ENCODE data around the gene MAGI1. TPM values are rescaled to one million over a fixed set of nuclear protein-coding genes. Genes with fewer than 3 reads are reported as not detected.

Gene MAGI1
- polyA plus RNA-seq, 3 donors, result not detected

DNA sequence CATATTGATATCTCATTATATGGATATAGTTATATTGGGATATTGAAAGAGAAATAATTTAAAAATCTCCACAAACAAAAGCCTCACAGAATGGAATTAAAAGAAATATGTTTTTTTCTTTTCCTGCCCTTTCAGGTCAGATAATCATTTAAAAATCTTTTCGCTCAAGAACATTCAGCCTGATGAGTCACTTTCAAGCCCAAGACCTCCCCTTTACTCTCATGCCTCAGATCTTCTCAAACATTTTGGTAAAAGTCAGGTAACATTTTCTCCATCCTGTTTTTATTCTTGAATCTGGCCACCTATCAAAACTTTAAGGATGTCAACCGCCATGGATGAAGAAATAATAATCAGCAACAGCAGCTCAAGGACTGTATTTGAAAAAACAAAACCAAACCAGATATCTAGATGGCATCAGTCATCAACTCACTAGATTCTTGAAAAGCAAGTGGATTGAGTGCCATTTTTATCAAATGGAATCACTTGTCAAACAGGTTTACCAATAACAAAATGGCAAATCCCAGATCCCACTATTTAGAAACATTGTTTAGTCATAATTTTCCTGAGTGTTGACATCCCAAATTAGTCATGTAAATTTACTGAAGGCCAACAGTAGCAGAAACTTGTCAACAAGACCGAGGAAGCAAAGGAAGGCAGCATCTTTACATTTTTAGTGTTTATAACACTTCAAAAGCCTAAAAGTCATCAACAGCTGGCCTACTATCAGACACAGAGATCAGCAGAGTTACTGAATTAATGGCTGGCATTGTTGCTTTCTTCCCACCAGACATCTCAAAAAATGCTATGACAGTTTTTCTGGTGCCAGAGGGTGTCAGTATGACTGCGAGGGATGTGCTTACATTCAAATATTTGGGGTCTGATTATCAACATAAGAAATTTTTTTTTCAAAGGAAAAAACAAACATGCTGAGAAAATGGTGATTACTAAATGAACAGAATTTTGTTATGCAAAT is 444.7 kb downstream of the MAGI1 start:
- H3K4me3 Mint-ChIP-seq, result no peak overlapping the region
- Histone ChIP-seq H3K4me3 (replicated peaks in 1 of 3; ENCODE audit: low read depth in 2 of 3, low read length in 3 of 3) (no peak overlapping the region), H3K9ac (ENCODE audit: insufficient read depth, low read length, poor library complexity, severe bottlenecking) (no peak overlapping the region), H3K36me3 (replicated peaks in 1 of 2; ENCODE audit: control insufficient read depth in 1 of 2, insufficient read depth in 2 of 2, low read length in 2 of 2) (no peaks in the 10 kb centered on the region), H3K27ac (ENCODE audit: low read depth in 1 of 2, low read length in 2 of 2) (no peak overlapping the region), H3K9me3 (replicated peaks in 1 of 2; ENCODE audit: control insufficient read depth in 1 of 2, insufficient read depth in 1 of 2, low read length in 2 of 2) (no peaks in the 10 kb centered on the region), H4K20me1 (ENCODE audit: insufficient read depth, low read length) (no peaks in the 10 kb centered on the region), H3K79me2 (ENCODE audit: insufficient read depth, low read length) (no peaks in the 10 kb centered on the region), H2AFZ (ENCODE audit: insufficient read depth, low read depth, low read length, poor library complexity, severe bottlenecking) (no peak overlapping the region), H3K4me2 (replicated peaks; ENCODE audit: extremely low read depth, low read length, poor library complexity, severe bottlenecking) (no peak overlapping the region), H3K4me1 (ENCODE audit: control insufficient read depth in 1 of 2, insufficient read depth in 2 of 2, low read length in 2 of 2) (no peaks in the 10 kb centered on the region), H3K27me3 (ENCODE audit: control insufficient read depth in 2 of 2, insufficient read depth in 2 of 2, low read length in 2 of 2) (peaks cover 9 to 21% of the 10 kb centered on the region in 2 donors)
- H3K9me3 Mint-ChIP-seq, result peaks cover 0 to 9% (median 4%) of the 10 kb centered on the region in 7 donors
- intact Hi-C loops (cut with micrococcal nuclease), result no loop called here
- no peak overlapping the region for H3K27ac Mint-ChIP-seq
- H3K4me1 Mint-ChIP-seq, result no peaks in the 10 kb centered on the region
- H3K27me3 Mint-ChIP-seq (ENCODE audit: low read depth in 3 of 3), result peaks cover 17 to 28% (median 26%) of the 10 kb centered on the region in 3 donors
- TF ChIP-seq, protein P1, sequence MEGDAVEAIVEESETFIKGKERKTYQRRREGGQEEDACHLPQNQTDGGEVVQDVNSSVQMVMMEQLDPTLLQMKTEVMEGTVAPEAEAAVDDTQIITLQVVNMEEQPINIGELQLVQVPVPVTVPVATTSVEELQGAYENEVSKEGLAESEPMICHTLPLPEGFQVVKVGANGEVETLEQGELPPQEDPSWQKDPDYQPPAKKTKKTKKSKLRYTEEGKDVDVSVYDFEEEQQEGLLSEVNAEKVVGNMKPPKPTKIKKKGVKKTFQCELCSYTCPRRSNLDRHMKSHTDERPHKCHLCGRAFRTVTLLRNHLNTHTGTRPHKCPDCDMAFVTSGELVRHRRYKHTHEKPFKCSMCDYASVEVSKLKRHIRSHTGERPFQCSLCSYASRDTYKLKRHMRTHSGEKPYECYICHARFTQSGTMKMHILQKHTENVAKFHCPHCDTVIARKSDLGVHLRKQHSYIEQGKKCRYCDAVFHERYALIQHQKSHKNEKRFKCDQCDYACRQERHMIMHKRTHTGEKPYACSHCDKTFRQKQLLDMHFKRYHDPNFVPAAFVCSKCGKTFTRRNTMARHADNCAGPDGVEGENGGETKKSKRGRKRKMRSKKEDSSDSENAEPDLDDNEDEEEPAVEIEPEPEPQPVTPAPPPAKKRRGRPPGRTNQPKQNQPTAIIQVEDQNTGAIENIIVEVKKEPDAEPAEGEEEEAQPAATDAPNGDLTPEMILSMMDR (IDR thresholded peaks at IDR 0.05), result no peak
- DNase-seq, result no peak
- WGBS (ENCODE audit: insufficient coverage), result 60% methylated on average over 1 of the region's 4 CpGs
- H3K36me3 Mint-ChIP-seq, result no peaks in the 10 kb centered on the region

DNA sequence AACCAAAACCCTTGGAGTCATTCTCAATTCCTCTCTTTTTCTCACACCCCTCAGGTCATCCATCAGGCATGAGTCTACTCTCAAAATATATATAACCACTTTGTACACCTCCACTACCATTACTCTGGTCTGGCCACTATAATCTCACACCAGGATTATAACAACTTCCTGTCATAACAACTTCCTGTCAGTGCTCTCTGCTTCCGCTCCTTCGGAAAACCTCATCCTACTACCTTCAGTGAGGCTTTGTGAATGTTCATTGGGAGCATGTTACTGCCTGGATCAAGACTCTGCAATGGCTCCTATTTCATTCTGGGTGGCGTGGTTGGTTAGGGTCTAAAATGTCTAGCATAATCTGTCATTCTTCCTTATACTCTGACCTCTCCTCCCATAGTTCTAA is 447.4 kb downstream of the MAGI1 start:
- intact Hi-C loops (cut with micrococcal nuclease), result no loop called here
- Histone ChIP-seq H3K4me2 (replicated peaks; ENCODE audit: extremely low read depth, low read length, poor library complexity, severe bottlenecking) (no peak overlapping the region), H3K9ac (ENCODE audit: insufficient read depth, low read length, poor library complexity, severe bottlenecking) (no peak overlapping the region), H3K79me2 (ENCODE audit: insufficient read depth, low read length) (no peaks in the 10 kb centered on the region), H3K4me1 (ENCODE audit: control insufficient read depth in 1 of 2, insufficient read depth in 2 of 2, low read length in 2 of 2) (no peaks in the 10 kb centered on the region), H4K20me1 (ENCODE audit: insufficient read depth, low read length) (no peaks in the 10 kb centered on the region), H3K27ac (ENCODE audit: low read depth in 1 of 2, low read length in 2 of 2) (no peak overlapping the region), H3K9me3 (replicated peaks in 1 of 2; ENCODE audit: control insufficient read depth in 1 of 2, insufficient read depth in 1 of 2, low read length in 2 of 2) (no peaks in the 10 kb centered on the region), H3K27me3 (ENCODE audit: control insufficient read depth in 2 of 2, insufficient read depth in 2 of 2, low read length in 2 of 2) (peaks cover 0 to 2% of the 10 kb centered on the region in 2 donors), H3K36me3 (replicated peaks in 1 of 2; ENCODE audit: control insufficient read depth in 1 of 2, insufficient read depth in 2 of 2, low read length in 2 of 2) (no peaks in the 10 kb centered on the region), H3K4me3 (replicated peaks in 1 of 3; ENCODE audit: low read depth in 2 of 3, low read length in 3 of 3) (no peak overlapping the region), H2AFZ (ENCODE audit: insufficient read depth, low read depth, low read length, poor library complexity, severe bottlenecking) (no peak overlapping the region)
- H3K4me1 Mint-ChIP-seq, result no peaks in the 10 kb centered on the region
- H3K27me3 Mint-ChIP-seq (ENCODE audit: low read depth in 3 of 3), result peaks cover 3 to 7% (median 3%) of the 10 kb centered on the region in 3 donors
- H3K36me3 Mint-ChIP-seq, result no peaks in the 10 kb centered on the region
- TF ChIP-seq, protein P1 (IDR thresholded peaks at IDR 0.05), result no peak
- no peak overlapping the region for H3K27ac Mint-ChIP-seq
- H3K4me3 Mint-ChIP-seq, result no peak overlapping the region
- H3K9me3 Mint-ChIP-seq, result peaks cover 0 to 2% (median 0%) of the 10 kb centered on the region in 7 donors
- WGBS (ENCODE audit: insufficient coverage), result no CpG with 5 or more reads among the region's 3 CpGs
- DNase-seq, result no peak

All from CD14-positive monocyte (primary cell).